OCI-LY7 (cell line): ENCODE measurements around the gene TMEM204. TPM values are rescaled to one million over a fixed set of nuclear protein-coding genes. Genes with fewer than 3 reads are reported as not detected.
A peak's percentile ranks its signal among the peaks of the same experiment; 100 is the strongest.

ENCODE experiments used
- BruUV-seq: library from RNA; stranded (reverse); fragments of 400-500 nt; replicated peaks from 2 replicates; lab custom pipeline; 2021; lab: Mats Ljungman, UMichigan
- CTCF ChIA-PET: fragments of 300-600 bp; sonication (Branson Sonifier 250); formaldehyde crosslinking; loops from one replicate; lab custom pipeline; 2022; ENCODE audit warnings: antibody characterized with exemption; ENCODE audit not compliant: unreplicated experiment; lab: Charles Lee
- POLR2A ChIA-PET: fragments of 300-600 bp; sonication (Branson Sonifier 250); formaldehyde crosslinking; loops from one replicate; lab custom pipeline; 2022; ENCODE audit warnings: antibody characterized with exemption; lab: Charles Lee
- DNase-seq: peaks from one replicate; pipeline ENCODE4 v3.0.0-alpha.2; 2015; ENCODE audit warnings: low spot score
- H2AFZ ChIP-seq: fragments of 200-600 bp; sonication (generic), shearing (Covaris generic); 2 replicates; pipeline ENCODE4 v1.6.1; 2014; ENCODE audit warnings: mild to moderate bottlenecking, antibody characterized with exemption, low read length, moderate library complexity
- H3K27ac ChIP-seq: fragments of 200-600 bp; sonication (generic); 2 replicates; pipeline ENCODE4 v1.5.1; 2014; ENCODE audit warnings: mixed run types, low read depth, mild to moderate bottlenecking, moderate library complexity, low read length, inconsistent platforms; ENCODE audit not compliant: poor library complexity, severe bottlenecking
- H3K36me3 ChIP-seq: fragments of 200-600 bp; sonication (generic); 2 replicates; pipeline ENCODE4 v1.6.1; 2014; ENCODE audit warnings: mild to moderate bottlenecking, antibody characterized with exemption, low read length, moderate library complexity, mixed read lengths; ENCODE audit not compliant: insufficient read depth
- H3K4me1 ChIP-seq: fragments of 200-600 bp; sonication (generic); 2 replicates; pipeline ENCODE4 v1.5.1; 2014; ENCODE audit warnings: mild to moderate bottlenecking, low read length; ENCODE audit not compliant: insufficient read depth, poor library complexity, severe bottlenecking
- H3K4me2 ChIP-seq: fragments of 200-600 bp; sonication (generic); 2 replicates; pipeline ENCODE4 v1.6.1; 2014; ENCODE audit warnings: mild to moderate bottlenecking, low read length
- H3K4me3 ChIP-seq: fragments of 200-600 bp; sonication (generic); 2 replicates; pipeline ENCODE4 v1.5.1; 2014; ENCODE audit warnings: mild to moderate bottlenecking, low read depth, low read length; ENCODE audit not compliant: poor library complexity, severe bottlenecking
- H3K79me2 ChIP-seq: fragments of 200-600 bp; sonication (generic); 2 replicates; pipeline ENCODE4 v1.6.1; 2016; ENCODE audit warnings: low read depth, mild to moderate bottlenecking, low read length, moderate library complexity, mixed read lengths; ENCODE audit not compliant: insufficient read depth
- H3K9me2 ChIP-seq: fragments of 200-600 bp; sonication (generic); 2 replicates; pipeline ENCODE4 v1.6.1; 2016; ENCODE audit warnings: mild to moderate bottlenecking, low read length, mixed read lengths; ENCODE audit not compliant: insufficient read depth
- H3K9me3 ChIP-seq: fragments of 200-600 bp; sonication (generic); 2 replicates; pipeline ENCODE4 v1.6.1; 2014; ENCODE audit warnings: mild to moderate bottlenecking, mixed run types, low read length, mixed read lengths
- H4K20me1 ChIP-seq: fragments of 200-600 bp; sonication (generic); 2 replicates; pipeline ENCODE4 v1.6.1; 2014; ENCODE audit warnings: mild to moderate bottlenecking, antibody characterized with exemption, low read length, moderate library complexity, mixed read lengths; ENCODE audit not compliant: insufficient read depth
- EZH2phosphoT487 ChIP-seq: fragments of 200-600 bp; sonication (generic); IDR thresholded peaks from 2 replicates; pipeline ENCODE4 v1.6.1; 2018; ENCODE audit warnings: low read depth, borderline replicate concordance, mild to moderate bottlenecking, mixed run types, antibody characterized with exemption, low read length, moderate library complexity, mixed read lengths
- intact Hi-C: fragments of 100-400 bp; cut with micrococcal nuclease; formaldehyde crosslinking; loops from one replicate; pipeline ENCODE4 v1.10.0; 2022; ENCODE audit not compliant: unreplicated experiment
- total RNA-seq, 2 experiments: library from RNA; depleted of rRNA in 1 of 2; stranded (reverse); fragments of >200 nt in 1 of 2; shearing (Covaris generic) in 1 of 2; gene quantifications; 2 replicates each; pipeline ENCODE4 v1.2.3, GENCODE V29; 2014 to 2022
- TF ChIP-seq, protein P1 (sequence below): fragments of 200-600 bp; sonication (generic); conservative IDR thresholded peaks from 2 replicates; pipeline ENCODE4 v1.5.1; 2014; ENCODE audit warnings: mild to moderate bottlenecking, antibody characterized with exemption, low read length, moderate library complexity, mixed read lengths

TMEM204 gene
- total RNA-seq, 2 experiments from 2014 or later = not detected

GRCh38 chr16:1543085-1543896 is 9.8 kb downstream of the TMEM204 start:
- CTCF ChIA-PET = no interaction called here
- BruUV-seq = no TSS peak
- H3K4me3 ChIP-seq = no peak overlapping the region
- no peaks in the 10 kb centered on the region for H3K4me1 ChIP-seq
- no peaks in the 10 kb centered on the region for H3K9me3 ChIP-seq
- TF ChIP-seq, protein P1, sequence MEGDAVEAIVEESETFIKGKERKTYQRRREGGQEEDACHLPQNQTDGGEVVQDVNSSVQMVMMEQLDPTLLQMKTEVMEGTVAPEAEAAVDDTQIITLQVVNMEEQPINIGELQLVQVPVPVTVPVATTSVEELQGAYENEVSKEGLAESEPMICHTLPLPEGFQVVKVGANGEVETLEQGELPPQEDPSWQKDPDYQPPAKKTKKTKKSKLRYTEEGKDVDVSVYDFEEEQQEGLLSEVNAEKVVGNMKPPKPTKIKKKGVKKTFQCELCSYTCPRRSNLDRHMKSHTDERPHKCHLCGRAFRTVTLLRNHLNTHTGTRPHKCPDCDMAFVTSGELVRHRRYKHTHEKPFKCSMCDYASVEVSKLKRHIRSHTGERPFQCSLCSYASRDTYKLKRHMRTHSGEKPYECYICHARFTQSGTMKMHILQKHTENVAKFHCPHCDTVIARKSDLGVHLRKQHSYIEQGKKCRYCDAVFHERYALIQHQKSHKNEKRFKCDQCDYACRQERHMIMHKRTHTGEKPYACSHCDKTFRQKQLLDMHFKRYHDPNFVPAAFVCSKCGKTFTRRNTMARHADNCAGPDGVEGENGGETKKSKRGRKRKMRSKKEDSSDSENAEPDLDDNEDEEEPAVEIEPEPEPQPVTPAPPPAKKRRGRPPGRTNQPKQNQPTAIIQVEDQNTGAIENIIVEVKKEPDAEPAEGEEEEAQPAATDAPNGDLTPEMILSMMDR = no peak
- no peak for TF ChIP-seq EZH2phosphoT487
- no peaks in the 10 kb centered on the region for H4K20me1 ChIP-seq
- intact Hi-C loops = no loop called here
- no peaks in the 10 kb centered on the region for H3K9me2 ChIP-seq
- H3K79me2 ChIP-seq = no peaks in the 10 kb centered on the region
- DNase-seq = peak; percentile 4
- H2AFZ ChIP-seq = no peak overlapping the region
- no peak overlapping the region for H3K27ac ChIP-seq
- POLR2A ChIA-PET = no interaction called here
- no peaks in the 10 kb centered on the region for H3K36me3 ChIP-seq
- H3K4me2 ChIP-seq = no peak overlapping the region

DNA sequence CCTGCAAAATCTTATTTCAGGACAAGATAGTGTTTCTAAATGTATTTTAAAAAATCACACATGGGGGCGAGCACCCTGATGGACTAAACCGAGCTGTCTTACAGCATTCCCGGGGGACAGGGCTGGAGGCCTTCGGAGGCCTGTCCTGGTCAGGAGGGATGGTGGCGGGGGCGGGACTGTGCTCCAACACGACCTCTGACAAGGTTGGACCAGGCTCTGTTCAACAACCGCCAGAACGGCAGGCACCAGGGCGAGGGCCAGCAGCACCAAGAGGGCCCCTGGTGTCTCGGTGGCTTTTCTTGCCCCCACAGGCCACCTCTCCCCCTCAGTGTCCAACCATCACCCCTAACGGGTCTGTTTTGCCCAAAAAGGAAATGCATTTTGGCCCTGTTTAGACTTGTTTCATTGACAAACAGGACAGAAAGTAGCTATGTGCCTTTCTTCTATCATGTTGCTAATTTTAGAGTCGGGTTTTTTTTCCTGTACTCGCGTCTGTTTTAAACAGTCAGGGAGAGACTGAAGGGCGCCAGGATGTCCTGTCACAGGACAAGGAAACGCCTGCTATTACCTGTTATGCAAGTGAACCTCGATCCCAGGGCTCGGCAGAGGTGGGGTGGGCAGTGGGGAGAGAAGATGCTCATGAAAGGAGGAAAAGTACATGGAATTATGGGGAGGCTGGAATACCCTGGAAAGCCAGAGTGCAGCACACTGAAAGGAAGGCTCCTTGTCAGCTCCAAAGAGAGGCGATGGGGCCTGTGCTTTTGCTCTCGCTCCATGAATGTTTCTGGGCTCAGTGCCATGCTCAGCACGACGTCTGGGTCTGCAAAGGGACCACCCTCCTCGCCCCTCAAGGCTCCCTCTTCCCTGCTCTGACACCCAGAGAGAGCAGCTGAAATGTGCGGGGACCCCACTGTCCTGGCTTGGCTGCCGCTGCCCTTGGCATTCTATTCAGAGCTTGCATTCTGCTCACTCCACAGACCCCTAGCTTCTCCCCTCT is 11.9 kb downstream of the TMEM204 start:
- ChIA-PET POLR2A (interaction anchor here (1.0 kb wide), 1 partner anchor 123 kb away, joined by 3 read pairs; no protein-coding TSS in a partner anchor), CTCF (no interaction called here)
- H3K4me2 ChIP-seq = no peak overlapping the region
- no peaks in the 10 kb centered on the region for H3K9me2 ChIP-seq
- no peak overlapping the region for H3K4me3 ChIP-seq
- H3K36me3 ChIP-seq = no peaks in the 10 kb centered on the region
- intact Hi-C loops = no loop called here
- no peak overlapping the region for H2AFZ ChIP-seq
- H3K27ac ChIP-seq = no peak overlapping the region
- BruUV-seq = no TSS peak
- DNase-seq = no peak
- H4K20me1 ChIP-seq = no peaks in the 10 kb centered on the region
- H3K4me1 ChIP-seq = no peaks in the 10 kb centered on the region
- no peaks in the 10 kb centered on the region for H3K9me3 ChIP-seq
- TF ChIP-seq, protein P1 = no peak
- TF ChIP-seq EZH2phosphoT487 = no peak
- no peaks in the 10 kb centered on the region for H3K79me2 ChIP-seq
